Heart left ventricle (tissue), 16 donors: ENCODE measurements around the gene TNFAIP8L3. TPM values are rescaled to one million over a fixed set of nuclear protein-coding genes. Genes with fewer than 3 reads are reported as not detected.

ENCODE experiments used
- ATAC-seq, 4 donors: fragments of 200-7000 bp; cut with Tn5 transposase; one replicate each; pipeline ENCODE4 v1.9.1; 2020 to 2022; ENCODE audit warnings: moderate library complexity in 4 of 4, mild to moderate bottlenecking in 3 of 4, moderate number of reproducible peaks in 1 of 4
- DNase-seq, 5 donors: peaks; one replicate each; pipeline ENCODE4 v3.0.0-alpha.2; 2020
- H3K27ac ChIP-seq, 12 donors: fragments of 200-600 bp; sonication (generic) in 4 of 12; one replicate each; pipeline versions ENCODE4 v1.5.0 to v1.8.0; 2016 to 2022; ENCODE audit warnings: mild to moderate bottlenecking in 2 of 12
- H3K27me3 ChIP-seq, 9 donors: fragments of 200-600 bp; sonication (generic) in 2 of 9; one replicate each; pipeline versions ENCODE4 v1.5.1 to v1.8.0; 2016 to 2022; ENCODE audit warnings: mild to moderate bottlenecking in 3 of 9
- H3K36me3 ChIP-seq, 9 donors: fragments of 200-600 bp; sonication (generic) in 2 of 9; one replicate each; pipeline versions ENCODE4 v1.5.0 to v1.8.0; 2018 to 2022; ENCODE audit warnings: mild to moderate bottlenecking in 2 of 9
- H3K4me1 ChIP-seq, 12 donors: fragments of 200-600 bp; sonication (generic) in 4 of 12; one replicate each; pipeline versions ENCODE4 v1.5.0 to v1.8.0; 2016 to 2022; ENCODE audit warnings: mild to moderate bottlenecking in 3 of 12
- H3K4me3 ChIP-seq, 12 donors: fragments of 200-600 bp; sonication (generic) in 4 of 12; one replicate each; pipeline versions ENCODE4 v1.5.0 to v1.8.0; 2017 to 2022; ENCODE audit warnings: mild to moderate bottlenecking in 9 of 12, moderate library complexity in 4 of 12
- H3K9me3 ChIP-seq, 12 donors: fragments of 200-600 bp; sonication (generic) in 4 of 12; one replicate each; pipeline versions ENCODE4 v1.5.0 to v1.8.0; 2016 to 2022; ENCODE audit warnings: mild to moderate bottlenecking in 1 of 12
- CTCF ChIP-seq, 12 donors: fragments of 200-600 bp; sonication (generic) in 4 of 12; IDR thresholded peaks; one replicate each; pipeline versions ENCODE4 v1.5.0 to v1.8.0; 2018 to 2022; ENCODE audit warnings: antibody characterized with exemption in 12 of 12, mild to moderate bottlenecking in 5 of 12
- POLR2A ChIP-seq, 2 donors: fragments of 450-650 bp; IDR thresholded peaks; one replicate each; pipeline ENCODE4 v1.6.1; 2017; ENCODE audit warnings: antibody characterized with exemption in 2 of 2, mild to moderate bottlenecking in 2 of 2, moderate library complexity in 2 of 2
- WGBS, 4 donors: extraction: QIAGEN DNeasy Blood & Tissue Kit in 2 of 4; methylation state at CpG; one replicate each; pipeline versions ENCODE4 v1.1.5 to v1.1.7; 2013 to 2018; 5-methylcytosine and 5-hydroxymethylcytosine counted together
- intact Hi-C, 10 donors: fragments of 100-400 bp; cut with DNase I; formaldehyde crosslinking; loops; one replicate each; pipeline versions ENCODE4 v1.11.1 to v1.14.2; 2022
- polyA plus RNA-seq, 2 donors: library from polyadenylated mRNA; stranded (reverse); fragments of 200-250 nt; gene quantifications; one replicate each; pipeline ENCODE4 v1.2.3, GENCODE V29; 2013
- total RNA-seq, 9 donors: library from RNA; depleted of rRNA in 2 of 9; stranded (reverse); fragments of >200 nt in 2 of 9; fragmentation: NEBNext Ultra II Directional in 3 of 9; extraction: Animal tissue kit (Norgen Biotek cat#: 25700) in 3 of 9; gene quantifications; one replicate each; pipeline versions ENCODE4 v1.1.0 to v1.2.4, GENCODE V29; 2016 to 2023
- donor health status: ischemic (EF 13 %, LVEDD 7.1; RV severe dilation, severe dysfunction).
- donor health status: healthy with polysubstance abuse.
- donor health status: DM: no; HTN: yes; CAD: no.
- donor health status: DM: no; HTN: no; CAD: no.
- donor health status: ischemic (EF 25% LVEDD 6.9; RV normal size, moderate dysfunction).
- donor health status: ischemic (EF 25% LVEDD 5.7; RV mildly dilated, moderate dysfunction).
- donor health status: healthy.
- donor health status: DM: yes; HTN: yes; CAD: no.
- donor health status: ischemic (EF 35%, LVEDD 5.7; RV mildly dilated, moderate dysfunction).
- donor health status: nonischemic (EF 11% LVEDD 7.7; RV severe dilation, severe dysfunction).
- donor health status: DM: yes; HTN: yes; CAD: no.
- donor health status: PGD.
- donor health status: ischemic (EF 29% LVEDD 5.4; RV normal size, mild dysfunction).
- donor health status: nonischemic (EF 23%, LVEDD 6.1; RV moderate dilation, normal function).

The TNFAIP8L3 gene
- total and polyA plus RNA-seq, 11 donors: 1.3 to 28.0 (median 3.1) TPM

- H3K36me3 ChIP-seq: no peaks in the 10 kb centered on the region
- no peak for TF ChIP-seq CTCF (IDR thresholded peaks at IDR 0.05)
- TF ChIP-seq POLR2A (IDR thresholded peaks at IDR 0.05): no peak
Observed at GRCh38 chr15:51065261-51065660, 29.4 kb downstream of the TNFAIP8L3 start.

GRCh38 chr15:51062736-51063135 is 32.0 kb downstream of the TNFAIP8L3 start:
- TF ChIP-seq POLR2A (IDR thresholded peaks at IDR 0.05) (no peak), CTCF (IDR thresholded peaks at IDR 0.05) (no peak)
- 74 to 88% (median 80%) methylated on average over 1 of the region's 1 CpG for WGBS, 4 donors
- H3K4me1 ChIP-seq: no peaks in the 10 kb centered on the region
- ATAC-seq (no peak), DNase-seq (no peak)
- no peak overlapping the region for H3K4me3 ChIP-seq
- H3K9me3 ChIP-seq: no peaks in the 10 kb centered on the region
- intact Hi-C loops: no loop called here
- H3K27ac ChIP-seq: no peak overlapping the region
- H3K27me3 ChIP-seq: no peaks in the 10 kb centered on the region
- peaks cover 0 to 4% (median 0%) of the 10 kb centered on the region in 9 donors for H3K36me3 ChIP-seq

More at GRCh38 chr15:51065261-51065660, 29.4 kb downstream of the TNFAIP8L3 start:
- intact Hi-C loops: no loop called here
- Histone ChIP-seq H3K27ac (no peak overlapping the region), H3K9me3 (no peaks in the 10 kb centered on the region), H3K4me1 (no peaks in the 10 kb centered on the region), H3K4me3 (no peak overlapping the region), H3K27me3 (no peaks in the 10 kb centered on the region)
- ATAC-seq (no peak), DNase-seq (no peak)

GRCh38 chr15:51060030-51060673 is 34.6 kb downstream of the TNFAIP8L3 start:
- 85 to 94% (median 92%) methylated on average over 3 of the region's 3 CpGs for WGBS, 4 donors
- ATAC-seq (no peak), DNase-seq (no peak)
- H3K27me3 ChIP-seq: no peaks in the 10 kb centered on the region
- intact Hi-C loops: no loop called here
- TF ChIP-seq CTCF (IDR thresholded peaks at IDR 0.05): no peak
- no peak for TF ChIP-seq POLR2A (IDR thresholded peaks at IDR 0.05)
- no peaks in the 10 kb centered on the region for H3K9me3 ChIP-seq
- H3K4me3 ChIP-seq: no peak overlapping the region
- H3K27ac ChIP-seq: no peak overlapping the region
- peaks cover 0 to 12% (median 0%) of the 10 kb centered on the region in 9 donors for H3K36me3 ChIP-seq
- H3K4me1 ChIP-seq: no peaks in the 10 kb centered on the region

GRCh38 chr15:51054535-51054934 is 40.2 kb downstream of the TNFAIP8L3 start:
- WGBS, 4 donors: 83 to 96% (median 95%) methylated on average over 1 of the region's 1 CpG
- Histone ChIP-seq H3K36me3 (peaks cover 0 to 12% (median 0%) of the 10 kb centered on the region in 9 donors), H3K4me3 (no peak overlapping the region), H3K4me1 (peaks cover 4 to 18% (median 13%) of the 10 kb centered on the region in 12 donors), H3K27me3 (no peaks in the 10 kb centered on the region), H3K27ac (no peak overlapping the region), H3K9me3 (no peaks in the 10 kb centered on the region)
- intact Hi-C loops: no loop called here
- DNase-seq (no peak), ATAC-seq (no peak)
- TF ChIP-seq CTCF (IDR thresholded peaks at IDR 0.05): no peak
- no peak for TF ChIP-seq POLR2A (IDR thresholded peaks at IDR 0.05)
